Regular cardiac myocyte (primary cell): ENCODE results near the gene DCX. TPM values are rescaled to one million over a fixed set of nuclear protein-coding genes. Genes with fewer than 3 reads are reported as not detected.

Experiments used
- total RNA-seq: library from RNA; depleted of rRNA; stranded (reverse); fragments of >200 nt; gene quantifications from 2 replicates; pipeline ENCODE4 v1.2.3, GENCODE V29; 2014

The DCX gene
- total RNA-seq, result not detected in 2 replicates

DNA sequence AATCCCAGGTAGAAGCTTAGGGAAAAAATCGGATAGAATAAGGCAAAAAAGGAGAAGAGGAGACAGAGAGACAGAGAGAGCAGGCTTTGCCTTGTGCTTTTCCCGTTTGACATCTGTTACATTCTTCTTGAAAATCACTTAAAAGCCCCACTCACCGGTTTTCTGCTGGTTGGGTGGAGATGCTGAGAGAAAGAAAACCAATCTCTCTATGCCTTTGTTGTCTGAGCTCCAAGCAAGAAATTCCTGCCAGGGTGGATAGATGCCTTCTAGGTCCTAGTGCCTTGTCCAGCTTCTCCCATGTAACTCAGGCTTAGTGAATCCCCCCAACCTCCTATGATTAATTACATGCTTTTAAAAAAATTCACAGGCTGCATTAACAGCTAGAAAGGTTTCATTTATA is at the start of gene DCX:
Gene DCX, minus strand, starts transcription at position 210 of the 400 bp plus-strand sequence. CDS start 1,794 bp downstream, outside the sequence.

DNA sequence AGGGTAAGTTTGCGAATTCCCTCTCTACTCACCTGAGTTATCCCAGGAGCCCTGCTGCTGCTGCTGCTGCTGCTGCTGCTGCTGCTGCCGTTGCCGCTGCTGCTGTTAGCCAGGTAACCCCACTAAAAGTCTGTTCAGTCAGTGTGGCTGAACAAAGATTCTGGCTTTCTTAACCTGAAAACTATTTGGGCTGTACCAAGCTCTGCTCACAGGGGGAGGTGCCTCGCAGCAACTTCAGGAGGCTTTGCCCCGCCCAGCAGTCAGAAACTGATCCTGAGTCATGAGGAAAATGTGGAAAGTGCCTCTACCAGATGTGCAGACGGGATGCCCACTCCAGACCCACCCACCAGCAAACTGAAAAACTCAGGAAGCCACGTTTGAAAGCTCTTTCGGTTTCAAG is 141.7 kb downstream of the DCX start, which contains the start of gene CAPN6:
Gene CAPN6, minus strand, starts transcription at position 145 of the 400 bp plus-strand sequence. CDS start 6,547 bp downstream, outside the sequence.

Other genes with a start within 250 kb of the DCX start
- gene CAPN6, start 141.7 kb downstream of the DCX start, total RNA-seq, result under 0.01 TPM in 1 of 2 replicates, not detected in the other
- gene SERTM2, start 99.5 kb upstream of the DCX start, total RNA-seq, result under 0.01 and 0.19 TPM in 2 replicates